Cardiac muscle cell (in vitro differentiated cells and primary cell): ENCODE data around the gene ATP9B. TPM values are rescaled to one million over a fixed set of nuclear protein-coding genes. Genes with fewer than 3 reads are reported as not detected.

Experiments
- DNase-seq, 2 donors: peaks; one replicate each; pipeline versions ENCODE4 v3.0.0 to v3.0.0-alpha.2; 2010 to 2017; ENCODE audit warnings: low read depth in 1 of 2, low spot score in 1 of 2
- H3K27ac ChIP-seq: fragments of 200-600 bp; sonication (generic); 2 replicates; pipeline ENCODE4 v1.5.1; 2016
- H3K27me3 ChIP-seq: fragments of 200-600 bp; sonication (generic); 2 replicates; pipeline ENCODE4 v1.6.0; 2016; ENCODE audit warnings: control low read depth
- H3K36me3 ChIP-seq: fragments of 200-600 bp; sonication (generic); 2 replicates; pipeline ENCODE4 v1.5.1; 2016; ENCODE audit warnings: control low read depth
- H3K4me1 ChIP-seq: fragments of 200-600 bp; sonication (generic); 2 replicates; pipeline ENCODE4 v1.8.1; 2017; ENCODE audit warnings: low read depth, mild to moderate bottlenecking, mixed run types
- H3K4me3 ChIP-seq: fragments of 200-600 bp; sonication (generic); 2 replicates; pipeline ENCODE4 v1.5.1; 2016; ENCODE audit warnings: mild to moderate bottlenecking
- H3K9me3 ChIP-seq: fragments of 200-600 bp; sonication (generic); 2 replicates; pipeline ENCODE4 v1.5.1; 2017; ENCODE audit warnings: low read depth, mild to moderate bottlenecking, control low read depth
- CTCF ChIP-seq: IDR thresholded peaks from 2 replicates; pipeline ENCODE4 v1.5.1; 2012; ENCODE audit warnings: low read depth, mild to moderate bottlenecking, low read length
- polyA plus RNA-seq: library from polyadenylated mRNA; unstranded; fragments of >200 nt; fragmentation: Nextera tagmentation; extraction: Ambion mirVana; gene quantifications from 2 replicates; pipeline ENCODE4 v1.2.1, GENCODE V29; 2016
- total RNA-seq: library from RNA; depleted of rRNA; stranded (reverse); fragments of >200 nt; gene quantifications from 2 replicates; pipeline ENCODE4 v1.2.3, GENCODE V29; 2016

The ATP9B gene
- total and polyA plus RNA-seq, 2 experiments from 2014 or later = 14.1 to 14.2 TPM

GRCh38 chr18:79250301-79250981 lies 181.2 kb downstream of the ATP9B start:
- Histone ChIP-seq H3K4me3 (no peak overlapping the region), H3K27me3 (no peaks in the 10 kb centered on the region), H3K4me1 (no peaks in the 10 kb centered on the region), H3K27ac (no peak overlapping the region), H3K9me3 (no peaks in the 10 kb centered on the region), H3K36me3 (no peaks in the 10 kb centered on the region)
- TF ChIP-seq CTCF = no peak
- no peak for DNase-seq

- Histone ChIP-seq H3K27me3 (no peaks in the 10 kb centered on the region), H3K36me3 (no peaks in the 10 kb centered on the region), H3K4me3 (no peak overlapping the region), H3K27ac (no peak overlapping the region), H3K9me3 (no peaks in the 10 kb centered on the region), H3K4me1 (no peaks in the 10 kb centered on the region)
- TF ChIP-seq CTCF = no peak
- no peak for DNase-seq
Measured at GRCh38 chr18:79251021-79251420, 181.8 kb downstream of the ATP9B start.

GRCh38 chr18:79252904-79253633 lies 183.9 kb downstream of the ATP9B start:
- Histone ChIP-seq H3K27me3 (no peaks in the 10 kb centered on the region), H3K4me3 (no peak overlapping the region), H3K27ac (no peak overlapping the region), H3K36me3 (no peaks in the 10 kb centered on the region), H3K9me3 (no peaks in the 10 kb centered on the region), H3K4me1 (no peaks in the 10 kb centered on the region)
- TF ChIP-seq CTCF = no peak
- no peak for DNase-seq

- no peaks in the 10 kb centered on the region for H3K4me1 ChIP-seq
Measured at GRCh38 chr18:79257480-79257879, 188.3 kb downstream of the ATP9B start.

GRCh38 chr18:79258447-79258846 lies 189.3 kb downstream of the ATP9B start:
- Histone ChIP-seq H3K9me3 (no peaks in the 10 kb centered on the region), H3K4me1 (no peaks in the 10 kb centered on the region), H3K27ac (no peak overlapping the region), H3K4me3 (no peak overlapping the region), H3K36me3 (no peaks in the 10 kb centered on the region), H3K27me3 (no peaks in the 10 kb centered on the region)
- no peak for TF ChIP-seq CTCF
- no peak for DNase-seq

More at GRCh38 chr18:79257480-79257879, 188.3 kb downstream of the ATP9B start:
- no peak for DNase-seq
- Histone ChIP-seq H3K36me3 (no peaks in the 10 kb centered on the region), H3K27me3 (no peaks in the 10 kb centered on the region), H3K27ac (no peak overlapping the region), H3K4me3 (no peak overlapping the region), H3K9me3 (no peaks in the 10 kb centered on the region)
- TF ChIP-seq CTCF = no peak
